HepG2 (cell line): ENCODE results near the gene CLPTM1L. TPM values are rescaled to one million over a fixed set of nuclear protein-coding genes. Genes with fewer than 3 reads are reported as not detected.

Source experiments
- CCDC6 ChIP-seq: sonication (generic); formaldehyde crosslinking; IDR thresholded peaks from 2 replicates; pipeline ENCODE4 v1.8.1; 2022; ENCODE audit warnings: mild to moderate bottlenecking, missing genetic modification reagents, moderate library complexity
- CREBL2 ChIP-seq: sonication (generic); formaldehyde crosslinking; IDR thresholded peaks from 2 replicates; pipeline ENCODE4 v1.8.1; 2023; ENCODE audit warnings: missing genetic modification reagents, mild to moderate bottlenecking, borderline replicate concordance
- ELF3 ChIP-seq: IDR thresholded peaks from 2 replicates; pipeline ENCODE4 v1.6.1; 2016; ENCODE audit warnings: missing genetic modification reagents, missing compliant biosample characterization
- FIP1L1 ChIP-seq: fragments of 200-400 bp; formaldehyde crosslinking; IDR thresholded peaks from 2 replicates; pipeline ENCODE4 v1.6.1; 2018; ENCODE audit warnings: low read depth, mild to moderate bottlenecking, low read length, moderate library complexity, borderline replicate concordance; ENCODE audit not compliant: insufficient read depth
- FOXK1 ChIP-seq: sonication (generic); formaldehyde crosslinking; IDR thresholded peaks from 2 replicates; pipeline ENCODE4 v1.4.0; 2020; ENCODE audit warnings: low read depth, missing genetic modification reagents, borderline replicate concordance
- MED1 ChIP-seq: sonication (generic); formaldehyde crosslinking; IDR thresholded peaks from 2 replicates; pipeline ENCODE4 v1.4.0; 2020; ENCODE audit warnings: missing genetic modification reagents
- MNT ChIP-seq: fragments of 450-650 bp; IDR thresholded peaks from 2 replicates; pipeline ENCODE4 v1.6.1; 2016
- POLR2A ChIP-seq, 2 experiments: IDR thresholded peaks; 2 replicates each; pipeline ENCODE4 v1.6.1; 2011; ENCODE audit warnings: low read depth in 2 of 2, low read length in 2 of 2, mild to moderate bottlenecking in 1 of 2, moderate library complexity in 1 of 2; ENCODE audit not compliant: insufficient read depth in 1 of 2
- SCMH1 ChIP-seq: sonication (generic); formaldehyde crosslinking; IDR thresholded peaks from 2 replicates; pipeline ENCODE4 v1.9.0; 2021; ENCODE audit warnings: missing genetic modification reagents, mild to moderate bottlenecking, borderline replicate concordance
- SNAPC5 ChIP-seq: sonication (generic); formaldehyde crosslinking; IDR thresholded peaks from 2 replicates; pipeline ENCODE4 v1.8.1; 2023; ENCODE audit warnings: mild to moderate bottlenecking, missing genetic modification reagents, borderline replicate concordance
- TOPORS ChIP-seq: sonication (generic); formaldehyde crosslinking; IDR thresholded peaks from 2 replicates; pipeline ENCODE4 v1.8.0; 2023; ENCODE audit warnings: mild to moderate bottlenecking, missing genetic modification reagents
- TP53 ChIP-seq: sonication (generic); formaldehyde crosslinking; conservative IDR thresholded peaks from 2 replicates; pipeline ENCODE4 v1.4.0; 2020; ENCODE audit warnings: missing genetic modification reagents
- ZFYVE20 ChIP-seq: sonication (generic); formaldehyde crosslinking; IDR thresholded peaks from 2 replicates; pipeline ENCODE4 v1.8.0; 2023; ENCODE audit warnings: low read depth, mild to moderate bottlenecking, moderate library complexity, missing genetic modification reagents, borderline replicate concordance
- ZNF30 ChIP-seq: sonication (generic); formaldehyde crosslinking; IDR thresholded peaks from 2 replicates; pipeline ENCODE4 v1.5.0; 2020; ENCODE audit warnings: mild to moderate bottlenecking, missing genetic modification reagents
- ZNF354B ChIP-seq: sonication (generic); formaldehyde crosslinking; IDR thresholded peaks from 2 replicates; pipeline ENCODE4 v1.8.0; 2022; ENCODE audit warnings: mild to moderate bottlenecking, missing genetic modification reagents
- ZNF546 ChIP-seq: sonication (generic); formaldehyde crosslinking; conservative IDR thresholded peaks from 2 replicates; pipeline ENCODE4 v1.8.1; 2023; ENCODE audit warnings: mild to moderate bottlenecking, missing genetic modification reagents
- ZNF605 ChIP-seq: sonication (generic); formaldehyde crosslinking; IDR thresholded peaks from 2 replicates; pipeline ENCODE4 v1.8.0; 2022; ENCODE audit warnings: mild to moderate bottlenecking, missing genetic modification reagents
- ZNF703 ChIP-seq: sonication (generic); formaldehyde crosslinking; IDR thresholded peaks from 2 replicates; pipeline ENCODE4 v1.5.1; 2020; ENCODE audit warnings: missing genetic modification reagents, mild to moderate bottlenecking, moderate library complexity, borderline replicate concordance
- ZNF713 ChIP-seq: sonication (generic); formaldehyde crosslinking; IDR thresholded peaks from 2 replicates; pipeline ENCODE4 v1.4.0; 2020; ENCODE audit warnings: mild to moderate bottlenecking, missing genetic modification reagents
- polyA plus RNA-seq, 8 experiments: library from polyadenylated mRNA; depleted of rRNA in 3 of 8; stranded (reverse) in 7 of 8; unstranded in 1 of 8; fragments of >200 nt; fragmentation: Illumina TruSeq in 4 of 8; extraction: Trizol in 4 of 8; gene quantifications; 2 replicates each; pipeline versions ENCODE4 v1.2.1 to v1.2.3, GENCODE V29; 2011 to 2016; ENCODE audit warnings: low read depth in 4 of 8, missing spikeins in 1 of 8, mixed read lengths in 1 of 8; ENCODE audit not compliant: insufficient read depth in 1 of 8
- total RNA-seq, 5 experiments: library from RNA; depleted of rRNA; stranded (reverse); fragments of >200 nt; fragmentation: Illumina TruSeq; extraction: Trizol; gene quantifications; 2 replicates each; pipeline ENCODE4 v1.2.3, GENCODE V29; 2016; ENCODE audit warnings: low read depth in 1 of 5
- TF ChIP-seq, protein P1 (sequence below): IDR thresholded peaks from 2 replicates; pipeline ENCODE4 v1.6.1; 2016; ENCODE audit warnings: missing compliant biosample characterization, missing genetic modification reagents, borderline replicate concordance
- TF ChIP-seq, protein P2 (sequence below): sonication (generic); formaldehyde crosslinking; IDR thresholded peaks from 2 replicates; pipeline ENCODE4 v1.8.0; 2023; ENCODE audit warnings: mild to moderate bottlenecking, missing genetic modification reagents
- TF ChIP-seq, protein P3 (sequence below), 2 experiments: sonication (generic) in 1 of 2; formaldehyde crosslinking in 1 of 2; IDR thresholded peaks; 2 replicates each; pipeline versions ENCODE4 v1.4.0 to v1.6.1; 2018 to 2020; ENCODE audit warnings: missing genetic modification reagents in 2 of 2, borderline replicate concordance in 1 of 2, low read depth in 1 of 2, mild to moderate bottlenecking in 1 of 2, missing biosample characterization in 1 of 2

The CLPTM1L gene
- total and polyA plus RNA-seq, 2 of the 13 experiments (the other 11 are each of a cell fraction or from before 2014, with no cell fraction given) = 80.3 to 124 TPM

DNA sequence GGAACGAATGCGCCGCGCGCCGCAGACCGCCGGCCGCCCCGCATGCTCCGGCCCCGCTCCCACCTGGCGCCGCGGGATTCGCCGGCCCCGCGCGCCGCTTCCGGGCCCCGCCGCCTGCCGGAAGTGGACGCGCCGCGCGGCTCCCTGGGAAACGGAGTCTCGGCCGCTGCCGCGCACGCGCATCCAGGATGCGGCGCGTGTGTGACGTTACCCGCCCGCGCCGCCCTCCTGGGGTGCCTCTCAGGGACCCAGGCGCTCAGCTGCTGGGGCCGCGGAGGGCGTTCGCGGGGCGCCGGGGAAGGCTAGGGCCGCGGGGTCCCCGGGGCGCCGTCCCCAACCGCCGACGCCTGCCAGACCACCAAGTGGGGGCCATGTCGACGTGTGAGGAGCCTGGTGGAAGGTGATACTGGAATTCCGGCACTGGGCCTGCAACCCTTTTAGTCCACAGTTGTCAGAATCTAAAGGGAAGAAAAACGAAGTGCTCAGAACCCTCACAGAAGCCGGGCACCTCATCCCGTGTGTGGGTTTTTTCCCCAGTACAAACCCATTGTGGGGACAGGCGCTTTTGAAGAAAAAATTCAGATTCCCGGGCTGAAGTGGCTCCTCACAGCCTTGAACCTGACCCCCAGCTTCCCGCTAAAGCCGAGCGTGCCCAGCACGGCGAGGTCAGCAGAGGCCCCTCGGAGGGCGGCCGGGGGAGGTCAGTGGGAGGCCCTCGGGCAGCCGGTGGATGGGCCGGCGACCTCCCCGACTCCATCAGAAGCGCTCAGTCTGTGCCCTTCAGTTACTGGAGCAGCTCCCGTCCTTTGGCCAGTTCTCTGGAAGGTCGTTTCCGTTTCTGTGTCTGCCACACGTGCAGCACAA, at the start of gene CLPTM1L (continued):
- TF ChIP-seq MNT = no peak; the same call in 1 of the 2 replicates
- TF ChIP-seq FIP1L1 = no peak
- TF ChIP-seq, protein P1, sequence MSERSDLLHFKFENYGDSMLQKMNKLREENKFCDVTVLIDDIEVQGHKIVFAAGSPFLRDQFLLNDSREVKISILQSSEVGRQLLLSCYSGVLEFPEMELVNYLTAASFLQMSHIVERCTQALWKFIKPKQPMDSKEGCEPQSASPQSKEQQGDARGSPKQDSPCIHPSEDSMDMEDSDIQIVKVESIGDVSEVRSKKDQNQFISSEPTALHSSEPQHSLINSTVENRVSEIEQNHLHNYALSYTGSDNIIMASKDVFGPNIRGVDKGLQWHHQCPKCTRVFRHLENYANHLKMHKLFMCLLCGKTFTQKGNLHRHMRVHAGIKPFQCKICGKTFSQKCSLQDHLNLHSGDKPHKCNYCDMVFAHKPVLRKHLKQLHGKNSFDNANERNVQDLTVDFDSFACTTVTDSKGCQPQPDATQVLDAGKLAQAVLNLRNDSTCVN (CRISPR knock-in tag) = no peak
- TF ChIP-seq CCDC6 = peak; percentile 73; the same call in 1 of the 2 replicates
- TF ChIP-seq SNAPC5 = no peak
- peak; percentile 69 for TF ChIP-seq ZNF546 (CRISPR knock-in tag)
- no peak for TF ChIP-seq ZNF30 (CRISPR knock-in tag)
- TF ChIP-seq, protein P2, sequence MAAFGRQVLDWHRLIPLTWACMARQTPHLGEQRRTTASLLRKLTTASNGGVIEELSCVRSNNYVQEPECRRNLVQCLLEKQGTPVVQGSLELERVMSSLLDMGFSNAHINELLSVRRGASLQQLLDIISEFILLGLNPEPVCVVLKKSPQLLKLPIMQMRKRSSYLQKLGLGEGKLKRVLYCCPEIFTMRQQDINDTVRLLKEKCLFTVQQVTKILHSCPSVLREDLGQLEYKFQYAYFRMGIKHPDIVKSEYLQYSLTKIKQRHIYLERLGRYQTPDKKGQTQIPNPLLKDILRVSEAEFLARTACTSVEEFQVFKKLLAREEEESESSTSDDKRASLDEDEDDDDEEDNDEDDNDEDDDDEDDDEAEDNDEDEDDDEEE = no peak
- no peak for TF ChIP-seq ZFYVE20 (CRISPR knock-in tag)
- no peak for TF ChIP-seq ZNF703 (CRISPR knock-in tag)
- TF ChIP-seq, protein P3, sequence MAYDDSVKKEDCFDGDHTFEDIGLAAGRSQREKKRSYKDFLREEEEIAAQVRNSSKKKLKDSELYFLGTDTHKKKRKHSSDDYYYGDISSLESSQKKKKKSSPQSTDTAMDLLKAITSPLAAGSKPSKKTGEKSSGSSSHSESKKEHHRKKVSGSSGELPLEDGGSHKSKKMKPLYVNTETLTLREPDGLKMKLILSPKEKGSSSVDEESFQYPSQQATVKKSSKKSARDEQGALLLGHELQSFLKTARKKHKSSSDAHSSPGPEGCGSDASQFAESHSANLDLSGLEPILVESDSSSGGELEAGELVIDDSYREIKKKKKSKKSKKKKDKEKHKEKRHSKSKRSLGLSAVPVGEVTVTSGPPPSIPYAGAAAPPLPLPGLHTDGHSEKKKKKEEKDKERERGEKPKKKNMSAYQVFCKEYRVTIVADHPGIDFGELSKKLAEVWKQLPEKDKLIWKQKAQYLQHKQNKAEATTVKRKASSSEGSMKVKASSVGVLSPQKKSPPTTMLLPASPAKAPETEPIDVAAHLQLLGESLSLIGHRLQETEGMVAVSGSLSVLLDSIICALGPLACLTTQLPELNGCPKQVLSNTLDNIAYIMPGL (CRISPR knock-in tag; IDR thresholded peaks at IDR 0.05; ENCODE audit: borderline replicate concordance in 1 of 2, low read depth in 1 of 2) = peak; percentile 48 to 72; a peak in 3 of 4 replicates
- TF ChIP-seq TP53 (CRISPR knock-in tag) = no peak
- peak; percentile 51 to 70 for TF ChIP-seq POLR2A (IDR thresholded peaks at IDR 0.05; ENCODE audit: insufficient read depth in 1 of 2, low read depth in 2 of 2, low read length in 2 of 2)
- TF ChIP-seq TOPORS = 0 out of 2 replicates have a peak, but pooled peaks have one; percentile 61
- no peak for TF ChIP-seq CREBL2 (CRISPR knock-in tag)
- 0 out of 2 replicates have a peak, but pooled peaks have one; percentile 65 for TF ChIP-seq ZNF713 (CRISPR knock-in tag)
- no peak for TF ChIP-seq ZNF354B
- no peak for TF ChIP-seq FOXK1 (CRISPR knock-in tag)
- TF ChIP-seq ZNF605 = peak; percentile 68
- peak; percentile 28; the same call in 1 of the 2 replicates for TF ChIP-seq ELF3 (CRISPR knock-in tag)
- peak; percentile 29; the same call in 1 of the 2 replicates for TF ChIP-seq MED1 (CRISPR knock-in tag)
- TF ChIP-seq SCMH1 (CRISPR knock-in tag) = no peak
